Renal cortex interstitium (tissue), 11 donors: ENCODE results near the gene RC3H1. TPM values are rescaled to one million over a fixed set of nuclear protein-coding genes. Genes with fewer than 3 reads are reported as not detected.

Experiments
- DNase-seq, 11 donors: peaks; one replicate each; pipeline ENCODE4 v3.0.0-alpha.2; 2013; ENCODE audit warnings: low read depth in 9 of 11, low spot score in 4 of 11; ENCODE audit errors: extremely low read depth in 1 of 11
- polyA plus RNA-seq, 3 donors: library from polyadenylated mRNA; unstranded; fragments of 120-200 nt; gene quantifications; one replicate each; pipeline ENCODE4 v1.2.1, GENCODE V29; 2013; ENCODE audit not compliant: insufficient read length in 3 of 3

The RC3H1 gene
- polyA plus RNA-seq, 3 donors = 11.8 to 15.3 (median 13.8) TPM

GRCh38 chr1:173913111-173913510 lies 109.0 kb downstream of the RC3H1 start:
- no peak for DNase-seq

- DNase-seq = peak in 3 of 11 donors; percentile 4 to 16 (median 16)
These were observed 118.2 kb downstream of the RC3H1 start for GRCh38 chr1:173903827-173904531.

- DNase-seq = no peak
These were observed 121.2 kb downstream of the RC3H1 start for GRCh38 chr1:173900992-173901391.

GRCh38 chr1:173900427-173900826 lies 121.7 kb downstream of the RC3H1 start:
- no peak for DNase-seq

- DNase-seq = no peak
These were observed 128.0 kb downstream of the RC3H1 start for GRCh38 chr1:173894189-173894588.

- DNase-seq = no peak
These were observed 128.5 kb downstream of the RC3H1 start for GRCh38 chr1:173893611-173894010.

GRCh38 chr1:173889885-173890284 lies 132.3 kb downstream of the RC3H1 start:
- no peak for DNase-seq

- no peak for DNase-seq
These were observed 133.4 kb downstream of the RC3H1 start for GRCh38 chr1:173888749-173889148.

- no peak for DNase-seq
These were observed 134.5 kb downstream of the RC3H1 start for GRCh38 chr1:173887627-173888026.

GRCh38 chr1:173886746-173887611 lies 135.2 kb downstream of the RC3H1 start:
- no peak for DNase-seq

- DNase-seq = no peak
These were observed 137.5 kb downstream of the RC3H1 start for GRCh38 chr1:173884701-173885100.

Other genes with a start within 250 kb of the RC3H1 start
- 10 to 100 TPM; 24.5 to 27.4 (median 24.9) TPM for gene DARS2, start 197.7 kb downstream of the RC3H1 start, polyA plus RNA-seq
- 10 to 100 TPM in 2 of 3 donors, 1 to 10 TPM in 1; 9.7 to 13.0 (median 12.5) TPM for gene CENPL, start 197.5 kb downstream of the RC3H1 start, polyA plus RNA-seq
- 100 to 1,000 TPM; 562 to 661 (median 614) TPM for gene GAS5, start 154.4 kb downstream of the RC3H1 start, polyA plus RNA-seq
- gene ZBTB37, start 154.0 kb downstream of the RC3H1 start, polyA plus RNA-seq = 10 to 100 TPM in 2 of 3 donors, 1 to 10 TPM in 1; 8.9 to 11.5 (median 10.1) TPM
- under 1 TPM; 0.40 to 0.79 (median 0.56) TPM for gene SERPINC1, start 105.0 kb downstream of the RC3H1 start, polyA plus RNA-seq
- gene RABGAP1L, start 137.2 kb upstream of the RC3H1 start, polyA plus RNA-seq = 10 to 100 TPM; 25.2 to 31.2 (median 30.0) TPM